SU-DHL-6 (cell line): ENCODE results near the gene TET2.

ENCODE experiments used
- H2AFZ ChIP-seq: fragments of 200-600 bp; sonication (generic); 2 replicates; pipeline ENCODE4 v1.6.1; 2014; ENCODE audit warnings: low read depth, mild to moderate bottlenecking, moderate library complexity, mixed read lengths, antibody characterized with exemption, low read length; ENCODE audit not compliant: severe bottlenecking
- H3F3A ChIP-seq: fragments of 200-600 bp; shearing (Covaris generic); 2 replicates; pipeline ENCODE4 v1.6.0; 2016; ENCODE audit warnings: antibody characterized with exemption, mild to moderate bottlenecking; ENCODE audit not compliant: insufficient read depth
- H3K27ac ChIP-seq: fragments of 200-600 bp; sonication (generic); 2 replicates; pipeline ENCODE4 v1.5.1; 2016; ENCODE audit warnings: low read depth, mild to moderate bottlenecking, low read length, moderate library complexity, mixed read lengths
- H3K27me3 ChIP-seq: fragments of 200-600 bp; sonication (generic), shearing (Covaris generic); 2 replicates; pipeline ENCODE4 v1.6.0; 2014; ENCODE audit warnings: mild to moderate bottlenecking, low read length
- H3K36me3 ChIP-seq: fragments of 200-600 bp; sonication (generic); 2 replicates; pipeline ENCODE4 v1.6.1; 2014; ENCODE audit warnings: mild to moderate bottlenecking, low read length, mixed read lengths
- H3K4me2 ChIP-seq: fragments of 300-600, 200-600 bp; shearing (Covaris generic), sonication (generic); 2 replicates; pipeline ENCODE4 v1.6.0; 2014; ENCODE audit warnings: low read length, low read depth, mild to moderate bottlenecking; ENCODE audit not compliant: poor library complexity, severe bottlenecking
- H3K4me3 ChIP-seq: fragments of 200-600 bp; sonication (generic); 2 replicates; pipeline ENCODE4 v1.5.1; 2014; ENCODE audit warnings: antibody characterized with exemption, low read length, mild to moderate bottlenecking, mixed read lengths; ENCODE audit not compliant: insufficient read depth, poor library complexity, severe bottlenecking
- H3K79me2 ChIP-seq: fragments of 200-600 bp; sonication (generic); 2 replicates; pipeline ENCODE4 v1.6.1; 2014; ENCODE audit warnings: mild to moderate bottlenecking, low read length, moderate library complexity; ENCODE audit not compliant: insufficient read depth
- H3K9ac ChIP-seq: fragments of 200-600 bp; sonication (generic); 2 replicates; pipeline ENCODE4 v1.7.0; 2014; ENCODE audit warnings: mild to moderate bottlenecking, low read length
- H3K9me2 ChIP-seq: fragments of 200-600 bp; sonication (generic); replicated peaks from 2 replicates; pipeline ENCODE4 v1.6.1; 2014; ENCODE audit warnings: low read length; ENCODE audit not compliant: insufficient read depth
- H3K9me3 ChIP-seq: fragments of 200-600 bp; sonication (generic); 2 replicates; pipeline ENCODE4 v1.6.1; 2014; ENCODE audit warnings: low read length, mixed read lengths; ENCODE audit not compliant: insufficient read depth
- H4K20me1 ChIP-seq: fragments of 200-600 bp; sonication (generic); 2 replicates; pipeline ENCODE4 v1.6.1; 2014; ENCODE audit warnings: low read depth, mild to moderate bottlenecking, antibody characterized with exemption, low read length, moderate library complexity, mixed read lengths
- EZH2phosphoT487 ChIP-seq: fragments of 200-600 bp; sonication (generic), shearing (Covaris generic); conservative IDR thresholded peaks from 2 replicates; pipeline ENCODE4 v1.6.1; 2018; ENCODE audit warnings: mild to moderate bottlenecking, antibody characterized with exemption, low read length, moderate library complexity, mixed read lengths
- TF ChIP-seq, protein P1 (sequence below): fragments of 200-600 bp; sonication (generic); IDR thresholded peaks from one replicate; pipeline ENCODE4 v1.5.1; 2017; ENCODE audit warnings: antibody characterized with exemption, mild to moderate bottlenecking, low read length, moderate library complexity; ENCODE audit not compliant: insufficient read depth, poor library complexity, severe bottlenecking

TET2 gene

DNA sequence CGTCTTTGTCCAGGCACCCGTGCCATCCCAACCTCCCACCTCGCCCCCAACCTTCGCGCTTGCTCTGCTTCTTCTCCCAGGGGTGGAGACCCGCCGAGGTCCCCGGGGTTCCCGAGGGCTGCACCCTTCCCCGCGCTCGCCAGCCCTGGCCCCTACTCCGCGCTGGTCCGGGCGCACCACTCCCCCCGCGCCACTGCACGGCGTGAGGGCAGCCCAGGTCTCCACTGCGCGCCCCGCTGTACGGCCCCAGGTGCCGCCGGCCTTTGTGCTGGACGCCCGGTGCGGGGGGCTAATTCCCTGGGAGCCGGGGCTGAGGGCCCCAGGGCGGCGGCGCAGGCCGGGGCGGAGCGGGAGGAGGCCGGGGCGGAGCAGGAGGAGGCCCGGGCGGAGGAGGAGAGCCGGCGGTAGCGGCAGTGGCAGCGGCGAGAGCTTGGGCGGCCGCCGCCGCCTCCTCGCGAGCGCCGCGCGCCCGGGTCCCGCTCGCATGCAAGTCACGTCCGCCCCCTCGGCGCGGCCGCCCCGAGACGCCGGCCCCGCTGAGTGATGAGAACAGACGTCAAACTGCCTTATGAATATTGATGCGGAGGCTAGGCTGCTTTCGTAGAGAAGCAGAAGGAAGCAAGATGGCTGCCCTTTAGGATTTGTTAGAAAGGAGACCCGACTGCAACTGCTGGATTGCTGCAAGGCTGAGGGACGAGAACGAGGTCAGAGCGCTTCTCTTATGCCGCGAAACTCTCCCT lies at the start of gene TET2:
Gene TET2 (plus strand): TSS at position 601 of the 740 bp plus-strand sequence. CDS start 87,067 bp downstream, outside the sequence.
- Histone ChIP-seq H2AFZ (peak within 1 kb of the TSS; percentile 92), H3K9me2 (no peaks in the 10 kb centered on the region), H4K20me1 (no peaks in the 10 kb centered on the region), H3F3A (no peaks in the 10 kb centered on the region), H3K9me3 (no peaks in the 10 kb centered on the region), H3K27me3 (no peaks in the 10 kb centered on the region), H3K27ac (no peak within 1 kb of the TSS), H3K36me3 (no peaks in the 10 kb centered on the region), H3K4me3 (peak within 1 kb of the TSS; percentile 73), H3K4me2 (peak within 1 kb of the TSS; percentile 87), H3K9ac (peak within 1 kb of the TSS; percentile 68), H3K79me2 (no peaks in the 10 kb centered on the region)
- TF ChIP-seq, protein P1, sequence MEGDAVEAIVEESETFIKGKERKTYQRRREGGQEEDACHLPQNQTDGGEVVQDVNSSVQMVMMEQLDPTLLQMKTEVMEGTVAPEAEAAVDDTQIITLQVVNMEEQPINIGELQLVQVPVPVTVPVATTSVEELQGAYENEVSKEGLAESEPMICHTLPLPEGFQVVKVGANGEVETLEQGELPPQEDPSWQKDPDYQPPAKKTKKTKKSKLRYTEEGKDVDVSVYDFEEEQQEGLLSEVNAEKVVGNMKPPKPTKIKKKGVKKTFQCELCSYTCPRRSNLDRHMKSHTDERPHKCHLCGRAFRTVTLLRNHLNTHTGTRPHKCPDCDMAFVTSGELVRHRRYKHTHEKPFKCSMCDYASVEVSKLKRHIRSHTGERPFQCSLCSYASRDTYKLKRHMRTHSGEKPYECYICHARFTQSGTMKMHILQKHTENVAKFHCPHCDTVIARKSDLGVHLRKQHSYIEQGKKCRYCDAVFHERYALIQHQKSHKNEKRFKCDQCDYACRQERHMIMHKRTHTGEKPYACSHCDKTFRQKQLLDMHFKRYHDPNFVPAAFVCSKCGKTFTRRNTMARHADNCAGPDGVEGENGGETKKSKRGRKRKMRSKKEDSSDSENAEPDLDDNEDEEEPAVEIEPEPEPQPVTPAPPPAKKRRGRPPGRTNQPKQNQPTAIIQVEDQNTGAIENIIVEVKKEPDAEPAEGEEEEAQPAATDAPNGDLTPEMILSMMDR = no peak
- TF ChIP-seq EZH2phosphoT487 = no peak

DNA sequence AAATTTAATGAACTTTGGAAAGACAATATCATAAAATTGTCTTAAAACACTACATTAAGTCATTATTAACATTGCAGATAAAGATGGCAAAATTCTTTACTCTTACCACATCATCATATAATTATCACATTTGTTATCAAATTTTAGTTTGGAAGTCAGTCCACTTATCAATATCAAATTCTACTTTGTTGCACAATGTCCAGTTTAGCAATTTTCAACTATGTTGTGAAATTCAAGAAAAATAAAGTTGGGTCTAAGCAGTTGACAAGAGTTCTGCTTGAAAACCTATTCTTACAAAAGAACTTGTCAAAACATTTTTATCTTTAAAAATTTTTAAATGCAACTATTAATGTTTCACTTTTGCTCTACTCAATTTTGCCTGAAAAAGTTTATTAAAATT lies 44.7 kb upstream of the TET2 start:
- no peaks in the 10 kb centered on the region for H3K36me3 ChIP-seq
- TF ChIP-seq EZH2phosphoT487 = no peak
- TF ChIP-seq, protein P1 = no peak

DNA sequence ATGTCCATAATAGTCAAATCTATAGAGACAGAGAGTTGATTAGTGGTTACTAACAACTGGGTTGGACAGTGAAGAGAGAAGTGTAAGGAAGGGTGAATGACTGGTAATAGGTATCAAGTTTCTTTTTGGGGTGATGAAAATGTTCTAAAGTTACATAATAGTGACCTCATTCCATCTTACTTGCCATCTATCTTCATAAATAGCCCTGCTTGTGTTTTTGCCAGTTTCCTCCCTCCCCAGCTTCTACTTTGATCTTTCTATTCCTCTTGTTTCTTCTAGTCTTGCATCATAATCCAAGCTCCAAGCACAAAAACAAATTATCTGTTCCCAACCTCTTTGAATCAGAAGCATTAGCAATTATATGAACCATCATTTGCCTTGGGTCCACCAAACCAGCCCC lies 40.2 kb upstream of the TET2 start:
- Histone ChIP-seq H3K27ac (no peak overlapping the region), H2AFZ (no peak overlapping the region), H4K20me1 (no peaks in the 10 kb centered on the region), H3K27me3 (no peaks in the 10 kb centered on the region), H3K79me2 (no peaks in the 10 kb centered on the region), H3K4me3 (no peak overlapping the region), H3K9me2 (no peaks in the 10 kb centered on the region), H3F3A (no peaks in the 10 kb centered on the region), H3K36me3 (no peaks in the 10 kb centered on the region), H3K4me2 (no peak overlapping the region), H3K9me3 (no peaks in the 10 kb centered on the region), H3K9ac (no peak overlapping the region)
- TF ChIP-seq, protein P1 = no peak
- TF ChIP-seq EZH2phosphoT487 = no peak

More for the DNA sequence above, 44.7 kb upstream of the TET2 start:
- Histone ChIP-seq H3K4me3 (no peak overlapping the region), H3K9me3 (no peaks in the 10 kb centered on the region), H3K27ac (no peak overlapping the region), H4K20me1 (no peaks in the 10 kb centered on the region), H3K4me2 (no peak overlapping the region), H3K79me2 (no peaks in the 10 kb centered on the region), H3K9ac (no peak overlapping the region), H3K27me3 (no peaks in the 10 kb centered on the region), H3F3A (no peaks in the 10 kb centered on the region), H2AFZ (no peak overlapping the region), H3K9me2 (no peaks in the 10 kb centered on the region)
